MM.1S (cell line): ENCODE measurements around the gene SLC4A4.

ENCODE experiments used
- DNase-seq: peaks from one replicate; pipeline ENCODE4 v3.0.0-alpha.2; 2015
- H2AFZ ChIP-seq: fragments of 300-600 bp; sonication (generic); 2 replicates; pipeline ENCODE4 v1.6.0; 2016; ENCODE audit warnings: antibody characterized with exemption, low read length
- H3F3A ChIP-seq: fragments of 300-600 bp; sonication (generic); 2 replicates; pipeline ENCODE4 v1.6.1; 2016; ENCODE audit warnings: mild to moderate bottlenecking, antibody characterized with exemption, low read length, moderate library complexity, mixed read lengths; ENCODE audit not compliant: insufficient read depth
- H3K27ac ChIP-seq: fragments of 300-600 bp; sonication (generic); 2 replicates; pipeline ENCODE4 v1.5.1; 2016; ENCODE audit warnings: mild to moderate bottlenecking, low read length
- H3K27me3 ChIP-seq: fragments of 300-600 bp; sonication (generic); replicated peaks from 2 replicates; pipeline ENCODE4 v1.6.0; 2016; ENCODE audit warnings: low read length; ENCODE audit not compliant: insufficient read depth
- H3K36me3 ChIP-seq: fragments of 300-600 bp; sonication (generic); replicated peaks from 2 replicates; pipeline ENCODE4 v1.6.1; 2016; ENCODE audit warnings: mild to moderate bottlenecking, low read length, mixed read lengths; ENCODE audit not compliant: insufficient read depth
- H3K4me1 ChIP-seq: fragments of 300-600 bp; sonication (generic); 2 replicates; pipeline ENCODE4 v1.6.1; 2016; ENCODE audit warnings: low read length, mixed read lengths
- H3K4me2 ChIP-seq: fragments of 300-600 bp; sonication (generic); 2 replicates; pipeline ENCODE4 v1.6.0; 2016; ENCODE audit warnings: low read depth, low read length
- H3K4me3 ChIP-seq: fragments of 300-600 bp; sonication (generic); 2 replicates; pipeline ENCODE4 v1.5.1; 2016; ENCODE audit warnings: low read length, mixed read lengths
- H3K79me2 ChIP-seq: fragments of 300-600 bp; sonication (generic); 2 replicates; pipeline ENCODE4 v1.6.1; 2016; ENCODE audit warnings: mixed run types, low read length, mixed read lengths
- H3K9ac ChIP-seq: fragments of 300-600 bp; sonication (generic); 2 replicates; pipeline ENCODE4 v1.6.1; 2016; ENCODE audit warnings: low read length, mixed read lengths
- H3K9me2 ChIP-seq: fragments of 300-600 bp; sonication (generic); replicated peaks from 2 replicates; pipeline ENCODE4 v1.6.1; 2016; ENCODE audit warnings: mild to moderate bottlenecking, low read length, mixed read lengths; ENCODE audit not compliant: insufficient read depth
- H3K9me3 ChIP-seq: fragments of 300-600 bp; sonication (generic); replicated peaks from 2 replicates; pipeline ENCODE4 v1.6.1; 2016; ENCODE audit warnings: mild to moderate bottlenecking, low read length, mixed read lengths; ENCODE audit not compliant: insufficient read depth
- H4K20me1 ChIP-seq: fragments of 300-600 bp; sonication (generic); 2 replicates; pipeline ENCODE4 v1.6.1; 2016; ENCODE audit warnings: mild to moderate bottlenecking, low read length, moderate library complexity, mixed read lengths; ENCODE audit not compliant: insufficient read depth
- CTCF ChIP-seq: fragments of 300-600 bp; sonication (generic); IDR thresholded peaks from 2 replicates; pipeline ENCODE4 v1.5.1; 2016; ENCODE audit warnings: antibody characterized with exemption, low read length, mixed read lengths
- EZH2 ChIP-seq: fragments of 300-600 bp; sonication (generic); optimal IDR thresholded peaks from 2 replicates; pipeline ENCODE3; 2017; ENCODE audit warnings: low read depth, mild to moderate bottlenecking, antibody characterized with exemption, low read length, mixed read lengths
- EZH2phosphoT487 ChIP-seq: fragments of 300-600 bp; sonication (generic); IDR thresholded peaks from 2 replicates; pipeline ENCODE4 v1.6.1; 2018; ENCODE audit warnings: antibody characterized with exemption, low read length

Gene SLC4A4

GRCh38 chr4:71322425-71322824 lies 16.4 kb upstream of the SLC4A4 start:
- Histone ChIP-seq H3K4me2 (no peak overlapping the region), H3K27ac (no peak overlapping the region), H3K4me1 (no peaks in the 10 kb centered on the region), H3K9me3 (no peaks in the 10 kb centered on the region), H3F3A (no peaks in the 10 kb centered on the region), H4K20me1 (no peaks in the 10 kb centered on the region), H3K9me2 (no peaks in the 10 kb centered on the region), H3K79me2 (no peaks in the 10 kb centered on the region), H3K36me3 (no peaks in the 10 kb centered on the region), H3K27me3 (no peaks in the 10 kb centered on the region), H3K4me3 (no peak overlapping the region), H2AFZ (no peak overlapping the region), H3K9ac (no peak overlapping the region)
- no peak for DNase-seq
- TF ChIP-seq CTCF (no peak), EZH2 (no peak), EZH2phosphoT487 (no peak)

- H3K9ac ChIP-seq, result no peak overlapping the region
- no peaks in the 10 kb centered on the region for H3K4me1 ChIP-seq
- no peak overlapping the region for H2AFZ ChIP-seq
- no peaks in the 10 kb centered on the region for H3K79me2 ChIP-seq
- no peaks in the 10 kb centered on the region for H3K36me3 ChIP-seq
- H3K27me3 ChIP-seq, result no peaks in the 10 kb centered on the region
- no peaks in the 10 kb centered on the region for H3F3A ChIP-seq
- no peaks in the 10 kb centered on the region for H3K9me2 ChIP-seq
- no peak overlapping the region for H3K4me3 ChIP-seq
- H3K4me2 ChIP-seq, result no peak overlapping the region
- H3K27ac ChIP-seq, result no peak overlapping the region
- H4K20me1 ChIP-seq, result no peaks in the 10 kb centered on the region
- TF ChIP-seq CTCF, result no peak
- no peak for TF ChIP-seq EZH2phosphoT487
- no peak for TF ChIP-seq EZH2
- DNase-seq, result no peak
- no peaks in the 10 kb centered on the region for H3K9me3 ChIP-seq
Observed at GRCh38 chr4:71333368-71333767, 5.5 kb upstream of the SLC4A4 start.

GRCh38 chr4:71333960-71334359 lies 4.9 kb upstream of the SLC4A4 start:
- Histone ChIP-seq H3K4me2 (no peak overlapping the region), H3K79me2 (no peaks in the 10 kb centered on the region), H3K9ac (no peak overlapping the region), H3K27me3 (no peaks in the 10 kb centered on the region), H4K20me1 (no peaks in the 10 kb centered on the region), H3K9me2 (no peaks in the 10 kb centered on the region), H3K9me3 (no peaks in the 10 kb centered on the region), H3K27ac (no peak overlapping the region), H3K36me3 (no peaks in the 10 kb centered on the region), H3K4me1 (no peaks in the 10 kb centered on the region), H3K4me3 (no peak overlapping the region), H2AFZ (no peak overlapping the region), H3F3A (no peaks in the 10 kb centered on the region)
- DNase-seq, result no peak
- no peak for TF ChIP-seq CTCF
- TF ChIP-seq EZH2phosphoT487, result no peak
- TF ChIP-seq EZH2, result no peak

- Histone ChIP-seq H2AFZ (no peak overlapping the region), H4K20me1 (no peaks in the 10 kb centered on the region), H3K27me3 (no peaks in the 10 kb centered on the region), H3K79me2 (no peaks in the 10 kb centered on the region), H3K4me3 (no peak overlapping the region), H3K36me3 (no peaks in the 10 kb centered on the region), H3K9me3 (no peaks in the 10 kb centered on the region), H3K4me2 (no peak overlapping the region), H3K27ac (no peak overlapping the region), H3K9me2 (no peaks in the 10 kb centered on the region), H3K4me1 (no peaks in the 10 kb centered on the region), H3F3A (no peaks in the 10 kb centered on the region), H3K9ac (no peak overlapping the region)
- no peak for TF ChIP-seq EZH2
- no peak for TF ChIP-seq CTCF
- no peak for TF ChIP-seq EZH2phosphoT487
- no peak for DNase-seq
Observed at GRCh38 chr4:71334465-71334882, 4.3 kb upstream of the SLC4A4 start.
